Measurements from ENCODE around the gene FHDC1.

Gene FHDC1

GRCh38 chr4:152957437-152958171 is 21.5 kb downstream of the FHDC1 start:
- DNase-seq (ENCODE audit: low read depth in 2 of 3, low spot score in 1 of 3): no peak

DNA sequence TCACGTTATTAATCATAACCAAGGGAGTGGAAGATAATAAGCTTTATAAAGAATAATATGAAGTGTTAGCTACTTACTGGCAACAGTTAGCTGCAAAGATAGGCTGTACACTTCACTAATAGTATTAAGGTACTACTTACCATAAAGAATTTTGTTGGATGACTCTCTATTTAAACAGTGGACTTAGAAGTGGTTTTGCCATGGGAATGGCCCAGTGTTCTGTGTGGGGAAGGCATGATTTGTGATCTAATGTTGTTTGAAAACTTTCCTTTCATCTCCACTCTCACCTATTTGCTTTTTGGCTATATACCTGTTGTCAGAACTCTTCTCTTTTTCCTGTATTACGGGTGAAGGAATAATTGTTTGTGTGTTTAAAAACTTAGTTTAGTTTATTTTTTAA is 23.0 kb downstream of the FHDC1 start:
- DNase-seq (ENCODE audit: low read depth in 2 of 3, low spot score in 1 of 3): no peak

GRCh38 chr4:152960082-152960481 is 24.0 kb downstream of the FHDC1 start:
- no peak for DNase-seq (ENCODE audit: low read depth in 2 of 3, low spot score in 1 of 3)

DNA sequence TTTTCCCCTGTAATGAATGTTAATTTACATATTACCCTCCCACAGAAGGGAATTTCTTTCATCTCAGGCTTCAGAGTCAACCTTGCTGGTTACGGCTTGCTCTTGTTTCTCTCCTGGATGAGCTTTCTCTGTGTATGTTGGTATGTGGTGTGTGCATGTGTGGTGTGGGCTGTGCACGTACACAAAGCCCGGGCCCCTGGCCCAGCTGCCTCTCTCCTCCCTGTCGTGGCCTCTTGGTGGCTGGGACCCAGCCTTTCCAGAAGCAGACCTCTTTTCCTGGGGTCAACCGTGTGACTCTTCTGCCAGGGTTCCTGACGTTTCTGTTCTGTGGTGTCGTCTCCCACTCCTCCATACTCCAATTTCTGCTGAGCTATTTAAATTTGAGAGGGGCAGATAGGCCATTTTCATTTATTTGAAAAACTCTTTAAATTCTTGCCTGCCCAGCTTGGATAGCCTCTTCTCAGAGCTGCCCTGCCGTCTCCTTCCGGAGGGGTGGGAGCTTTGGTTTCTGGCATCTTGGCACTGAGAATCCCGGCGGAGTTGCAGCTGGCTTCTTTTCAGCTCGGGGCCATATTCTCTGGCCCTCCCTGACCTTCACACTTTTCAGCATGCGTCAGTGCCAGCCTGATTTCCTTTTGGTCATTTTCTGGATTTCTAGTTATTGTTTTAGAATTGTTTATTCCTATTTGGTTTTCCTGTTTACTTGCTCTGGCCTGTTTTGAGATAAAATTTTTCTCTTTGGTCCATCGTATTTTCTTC is 25.1 kb downstream of the FHDC1 start:
- no peak for DNase-seq (ENCODE audit: low read depth in 2 of 3, low spot score in 1 of 3)

DNA sequence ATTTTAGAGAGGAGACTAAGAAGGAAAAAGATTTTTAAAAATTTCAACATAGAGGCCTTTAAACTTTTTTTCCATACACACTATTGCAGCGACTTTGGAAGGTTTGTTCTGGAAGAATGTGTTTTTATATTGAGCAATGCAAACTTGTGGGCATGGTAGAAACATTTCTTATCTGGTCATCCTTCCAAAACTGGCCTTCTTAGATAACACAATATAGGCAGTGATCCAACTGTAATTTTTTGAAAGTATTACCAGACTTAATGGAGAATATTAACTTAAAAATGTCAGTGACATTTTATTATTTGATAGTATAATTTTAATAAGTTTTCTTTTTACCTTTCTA is 25.6 kb downstream of the FHDC1 start:
- no peak for DNase-seq (ENCODE audit: low read depth in 2 of 3, low spot score in 1 of 3)

GRCh38 chr4:152962150-152962549 is 26.0 kb downstream of the FHDC1 start:
- DNase-seq (ENCODE audit: low read depth in 2 of 3, low spot score in 1 of 3): no peak

GRCh38 chr4:152964335-152964734 is 28.2 kb downstream of the FHDC1 start:
- no peak for DNase-seq (ENCODE audit: low read depth in 2 of 3, low spot score in 1 of 3)

DNA sequence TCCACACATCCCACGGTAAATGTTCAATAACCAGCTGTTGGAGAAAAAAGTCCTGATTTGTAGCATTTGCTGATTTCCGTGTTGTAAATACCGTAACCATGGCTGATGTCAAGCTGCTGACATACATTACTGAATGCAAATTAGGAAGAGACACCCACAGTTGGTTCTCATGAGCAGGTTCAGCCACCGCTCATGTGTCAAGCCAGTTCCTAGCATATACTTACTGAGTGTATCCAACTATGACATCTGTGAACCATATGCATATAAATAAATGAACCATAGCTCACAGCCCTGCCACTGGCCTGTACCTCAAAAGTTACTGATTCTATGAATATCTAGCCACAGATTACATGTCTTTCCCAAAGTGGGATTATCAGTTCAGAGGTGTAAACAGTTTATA is 29.5 kb downstream of the FHDC1 start:
- no peak for DNase-seq (ENCODE audit: low read depth in 2 of 3, low spot score in 1 of 3)

GRCh38 chr4:152967907-152968306 is 31.8 kb downstream of the FHDC1 start:
- DNase-seq (ENCODE audit: low read depth in 2 of 3, low spot score in 1 of 3): no peak

DNA sequence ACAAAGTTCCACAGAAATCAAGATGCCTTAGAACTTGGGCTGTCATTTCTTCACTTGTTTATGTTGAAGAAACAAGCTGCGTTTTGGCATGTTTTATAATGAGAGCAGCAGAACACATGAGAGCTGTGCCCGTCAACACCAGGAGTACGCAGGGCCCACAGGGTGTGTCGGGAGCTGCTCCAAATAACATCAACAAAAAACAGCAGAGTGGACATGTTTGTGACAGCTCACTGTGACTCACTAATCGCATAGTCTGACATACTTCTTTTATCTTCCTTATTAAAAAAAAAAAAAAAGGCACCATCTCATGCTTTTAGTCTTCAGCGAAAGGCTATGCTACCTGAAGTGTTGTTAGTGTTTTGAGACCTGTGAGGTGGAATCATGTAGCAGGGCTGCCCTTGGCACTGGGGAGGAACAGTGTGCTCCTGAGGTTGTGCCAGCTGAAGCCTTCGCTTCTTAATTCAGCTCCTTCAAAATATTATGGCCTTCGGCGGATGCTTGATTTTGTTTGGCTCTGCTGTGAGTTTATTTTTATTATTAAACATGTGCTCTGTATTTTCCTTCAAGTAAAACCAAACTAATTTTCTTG is 32.8 kb downstream of the FHDC1 start:
- DNase-seq (ENCODE audit: low read depth in 2 of 3, low spot score in 1 of 3): no peak

GRCh38 chr4:152970102-152970820 is 34.1 kb downstream of the FHDC1 start:
- DNase-seq (ENCODE audit: low read depth in 2 of 3, low spot score in 1 of 3): no peak

DNA sequence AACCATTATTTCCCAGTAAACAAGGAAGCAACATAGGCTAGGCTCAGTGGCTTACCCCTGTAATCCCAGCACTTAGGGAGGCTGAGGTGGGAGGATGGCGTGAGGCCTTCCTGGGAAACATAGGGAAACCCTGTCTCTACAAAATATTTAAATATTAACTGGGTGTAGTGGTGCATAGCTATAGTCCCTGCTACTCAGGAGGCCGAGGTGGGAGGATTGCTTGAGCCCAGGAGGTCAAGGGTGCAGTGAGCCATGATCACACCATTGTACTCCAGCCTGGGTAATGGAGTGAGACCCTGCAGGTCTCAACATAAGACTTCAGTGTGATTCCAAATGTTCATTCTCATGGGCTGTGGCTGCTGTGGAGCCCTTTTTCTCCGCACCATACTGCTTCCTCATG is 34.9 kb downstream of the FHDC1 start:
- no peak for DNase-seq (ENCODE audit: low read depth in 2 of 3, low spot score in 1 of 3)

DNA sequence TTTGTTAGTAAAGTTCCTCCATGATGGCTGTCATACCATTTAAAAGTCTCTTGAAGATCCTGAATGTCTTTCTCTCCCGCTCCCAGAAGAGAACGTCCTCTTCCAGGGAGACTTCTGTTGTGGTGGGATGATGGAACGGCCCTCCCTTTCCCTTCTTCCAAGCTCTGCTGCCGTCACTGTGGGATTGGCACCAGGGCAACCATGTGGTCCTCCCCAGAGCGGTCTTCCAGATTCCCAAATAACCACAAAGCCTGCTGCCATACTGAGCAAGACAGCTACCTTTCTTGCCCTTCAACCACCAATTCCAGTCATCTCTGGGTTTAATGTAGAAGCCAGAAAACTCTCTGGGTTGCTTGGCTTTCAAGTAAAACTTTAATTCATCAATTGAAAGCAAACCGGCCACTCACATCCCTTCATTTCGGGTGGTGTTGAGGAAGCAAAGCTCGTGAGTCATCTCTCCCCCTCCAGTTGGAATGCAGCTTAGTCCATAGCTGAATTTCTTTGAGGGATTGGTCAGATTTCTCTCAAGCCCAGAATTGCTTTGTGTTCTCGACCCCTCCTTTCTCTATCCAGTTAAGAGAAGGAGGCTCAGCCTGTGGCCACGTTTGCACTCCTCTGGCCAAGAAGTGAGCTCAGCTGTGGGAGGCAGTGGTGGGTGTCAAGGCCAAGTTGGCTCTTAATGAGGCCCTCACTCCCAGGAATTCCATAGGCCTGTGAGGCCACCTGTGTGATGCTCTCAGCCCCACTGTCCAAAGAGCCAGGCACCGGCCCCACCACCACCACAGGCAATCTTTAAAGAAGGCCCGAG is 36.9 kb downstream of the FHDC1 start:
- DNase-seq (ENCODE audit: low read depth in 2 of 3, low spot score in 1 of 3): no peak

- DNase-seq (ENCODE audit: low read depth in 2 of 3, low spot score in 1 of 3): no peak
Measured at GRCh38 chr4:152973629-152974467, 37.7 kb downstream of the FHDC1 start.

DNA sequence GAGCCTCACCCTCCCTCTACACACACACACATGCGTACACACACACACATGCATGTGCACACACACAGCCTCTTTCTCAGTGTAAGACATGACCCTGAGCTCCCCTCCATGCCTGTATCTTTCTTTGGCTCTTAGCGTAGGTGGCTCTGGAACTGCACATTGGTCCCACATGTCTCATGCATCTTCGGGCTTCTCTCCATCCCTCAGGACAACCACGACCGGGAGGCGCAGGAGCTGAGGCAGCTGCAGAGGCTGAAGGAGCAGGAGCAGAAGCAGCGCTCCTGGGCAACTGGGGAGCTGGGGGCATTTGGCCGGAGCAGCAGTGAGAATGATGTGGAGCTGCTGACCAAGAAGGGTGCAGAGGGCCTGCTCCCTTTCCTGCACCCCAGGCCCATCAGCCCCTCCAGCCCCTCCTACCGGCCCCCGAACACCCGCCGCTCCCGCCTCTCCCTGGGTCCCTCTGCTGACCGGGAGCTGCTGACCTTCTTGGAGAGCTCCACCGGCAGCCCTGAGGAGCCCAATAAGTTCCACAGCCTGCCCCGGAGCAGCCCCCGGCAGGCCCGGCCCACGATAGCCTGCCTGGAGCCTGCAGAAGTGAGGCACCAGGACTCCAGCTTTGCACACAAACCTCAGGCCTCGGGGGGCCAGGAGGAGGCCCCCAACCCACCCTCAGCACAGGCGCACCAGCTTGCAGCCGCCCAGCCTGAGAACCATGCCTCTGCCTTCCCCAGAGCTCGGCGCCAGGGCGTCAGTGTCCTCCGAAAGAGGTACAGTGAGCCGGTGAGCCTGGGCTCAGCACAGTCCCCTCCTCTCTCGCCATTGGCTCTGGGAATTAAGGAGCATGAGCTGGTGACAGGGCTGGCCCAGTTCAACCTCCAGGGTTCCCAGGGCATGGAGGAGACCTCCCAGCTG is 38.6 kb downstream of the FHDC1 start:
- no peak for DNase-seq (ENCODE audit: low read depth in 2 of 3, low spot score in 1 of 3)

DNA sequence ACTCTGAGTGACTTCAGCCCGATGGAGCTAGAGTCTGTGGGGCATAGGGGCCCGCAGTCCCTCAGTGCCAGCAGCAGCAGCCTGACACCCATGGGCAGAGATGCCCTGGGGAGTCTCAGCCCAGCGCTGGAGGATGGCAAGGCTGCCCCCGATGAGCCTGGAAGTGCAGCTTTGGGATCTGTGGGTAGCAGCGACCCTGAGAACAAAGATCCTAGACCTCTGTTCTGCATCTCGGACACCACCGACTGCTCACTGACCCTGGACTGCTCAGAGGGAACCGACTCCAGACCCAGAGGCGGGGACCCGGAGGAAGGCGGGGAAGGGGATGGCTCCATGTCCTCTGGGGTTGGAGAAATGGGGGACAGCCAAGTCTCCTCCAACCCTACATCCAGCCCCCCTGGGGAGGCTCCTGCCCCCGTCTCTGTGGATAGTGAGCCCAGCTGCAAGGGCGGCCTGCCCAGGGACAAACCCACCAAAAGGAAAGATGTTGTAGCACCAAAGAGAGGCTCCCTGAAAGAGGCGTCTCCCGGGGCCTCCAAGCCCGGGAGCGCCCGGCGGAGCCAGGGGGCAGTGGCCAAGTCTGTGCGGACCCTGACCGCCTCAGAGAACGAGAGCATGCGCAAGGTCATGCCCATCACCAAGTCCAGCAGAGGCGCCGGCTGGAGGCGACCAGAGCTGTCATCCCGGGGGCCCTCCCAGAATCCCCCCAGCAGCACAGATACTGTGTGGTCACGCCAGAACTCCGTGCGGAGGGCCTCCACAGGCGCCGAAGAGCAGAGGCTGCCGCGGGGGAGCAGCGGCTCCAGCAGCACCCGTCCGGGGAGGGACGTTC is 39.5 kb downstream of the FHDC1 start:
- DNase-seq (ENCODE audit: low read depth in 2 of 3, low spot score in 1 of 3): no peak

GRCh38 chr4:152976212-152976761 is 40.2 kb downstream of the FHDC1 start:
- DNase-seq (ENCODE audit: low read depth in 2 of 3, low spot score in 1 of 3): no peak

Measured in stimulated activated CD4-positive, alpha-beta T cell treated with anti-CD3 and anti-CD28 coated beads, Interleukin-12 subunit alpha, Interleukin-12 subunit beta, amount 100 ng/mL, for 48 hours (primary cell).